ENCODE data around the gene PSMD8. TPM values are rescaled to one million over a fixed set of nuclear protein-coding genes. Genes with fewer than 3 reads are reported as not detected.
"Not testable (repeated sequence)": the region's sequence is repeated elsewhere in the genome, so short reads cannot be mapped to it uniquely, and the experiment has no call there.

Gene PSMD8
- total RNA-seq, 1 donor from 2014 or later = 316 TPM

- DNase-seq (ENCODE audit: low read depth) = no peak
- no peaks in the 10 kb centered on the region for H3K36me3 ChIP-seq (ENCODE audit: control insufficient read depth, insufficient read depth, low read length)
- peaks cover 11% of the 10 kb centered on the region for H3K27me3 ChIP-seq (ENCODE audit: control insufficient read depth, insufficient read depth, low read length)
- no peak within 1 kb of the TSS for H3K4me3 ChIP-seq (ENCODE audit: low read depth, low read length)
- no peak for TF ChIP-seq CTCF (IDR thresholded peaks at IDR 0.05; ENCODE audit: insufficient read depth, low read length, poor library complexity, severe bottlenecking)
Observed at GRCh38 chr19:38425810-38426466, 51.6 kb downstream of the PSMD8 start, which contains the start of gene RASGRP4. RASGRP4 (minus strand) TSS chr19:38426219; CDS start chr19:38426091, 128 bp downstream.

- peaks cover 14% of the 10 kb centered on the region for H3K27me3 ChIP-seq (ENCODE audit: control insufficient read depth, insufficient read depth, low read length)
- DNase-seq (ENCODE audit: low read depth); H3K4me3 ChIP-seq (ENCODE audit: low read depth, low read length); H3K36me3 ChIP-seq (ENCODE audit: control insufficient read depth, insufficient read depth, low read length): not testable (repeated sequence)
Observed at GRCh38 chr19:38427035-38427677, 52.8 kb downstream of the PSMD8 start.

GRCh38 chr19:38429055-38429810 is 54.9 kb downstream of the PSMD8 start:
- no peak for TF ChIP-seq CTCF (IDR thresholded peaks at IDR 0.05; ENCODE audit: insufficient read depth, low read length, poor library complexity, severe bottlenecking)
- no peak for DNase-seq (ENCODE audit: low read depth)
- Histone ChIP-seq H3K27me3 (ENCODE audit: control insufficient read depth, insufficient read depth, low read length) (peaks cover 25% of the 10 kb centered on the region), H3K36me3 (ENCODE audit: control insufficient read depth, insufficient read depth, low read length) (no peaks in the 10 kb centered on the region), H3K4me3 (ENCODE audit: low read depth, low read length) (no peak overlapping the region)

- Histone ChIP-seq H3K36me3 (ENCODE audit: control insufficient read depth, insufficient read depth, low read length) (no peaks in the 10 kb centered on the region), H3K27me3 (ENCODE audit: control insufficient read depth, insufficient read depth, low read length) (peaks cover 30% of the 10 kb centered on the region), H3K4me3 (ENCODE audit: low read depth, low read length) (no peak overlapping the region)
- no peak for TF ChIP-seq CTCF (IDR thresholded peaks at IDR 0.05; ENCODE audit: insufficient read depth, low read length, poor library complexity, severe bottlenecking)
- no peak for DNase-seq (ENCODE audit: low read depth)
Observed at GRCh38 chr19:38429811-38430156, 55.4 kb downstream of the PSMD8 start.

GRCh38 chr19:38430931-38431330 is 56.6 kb downstream of the PSMD8 start:
- Histone ChIP-seq H3K4me3 (ENCODE audit: low read depth, low read length) (no peak overlapping the region), H3K36me3 (ENCODE audit: control insufficient read depth, insufficient read depth, low read length) (no peaks in the 10 kb centered on the region), H3K27me3 (ENCODE audit: control insufficient read depth, insufficient read depth, low read length) (peaks cover 26% of the 10 kb centered on the region)
- no peak for DNase-seq (ENCODE audit: low read depth)
- no peak for TF ChIP-seq CTCF (IDR thresholded peaks at IDR 0.05; ENCODE audit: insufficient read depth, low read length, poor library complexity, severe bottlenecking)

- TF ChIP-seq CTCF (IDR thresholded peaks at IDR 0.05; ENCODE audit: insufficient read depth, low read length, poor library complexity, severe bottlenecking) = no peak
- H3K4me3 ChIP-seq (ENCODE audit: low read depth, low read length) = no peak within 1 kb of the TSS
- no peak for DNase-seq (ENCODE audit: low read depth)
- no peaks in the 10 kb centered on the region for H3K36me3 ChIP-seq (ENCODE audit: control insufficient read depth, insufficient read depth, low read length)
- H3K27me3 ChIP-seq (ENCODE audit: control insufficient read depth, insufficient read depth, low read length) = peaks cover 24% of the 10 kb centered on the region
Observed at GRCh38 chr19:38433268-38433733, 58.9 kb downstream of the PSMD8 start, which contains the start of gene RYR1. RYR1 (plus strand) TSS chr19:38433691; CDS start chr19:38433830, 139 bp downstream.
